Type B pancreatic cell (in vitro differentiated cells): Measurements from ENCODE around the gene CPNE7. TPM values are rescaled to one million over a fixed set of nuclear protein-coding genes. Genes with fewer than 3 reads are reported as not detected.

Experiments
- DNase-seq: peaks from one replicate; pipeline ENCODE4 v3.0.0; 2021; ENCODE audit warnings: mixed read lengths; ENCODE audit not compliant: unreplicated experiment; ENCODE audit errors: extremely low spot score
- H3K27ac Mint-ChIP-seq: 2 replicates; pipeline ENCODE4 v1.8.0; 2021; ENCODE audit warnings: mild to moderate bottlenecking, mixed read lengths
- H3K27me3 Mint-ChIP-seq: 2 replicates; pipeline ENCODE4 v1.8.0; 2021; ENCODE audit warnings: mixed read lengths
- H3K36me3 Mint-ChIP-seq: 2 replicates; pipeline ENCODE4 v1.8.0; 2021; ENCODE audit warnings: mixed read lengths
- H3K4me1 Mint-ChIP-seq: one replicate; pipeline ENCODE4 v1.8.0; 2021; ENCODE audit warnings: mixed read lengths; ENCODE audit not compliant: unreplicated experiment
- H3K4me3 Mint-ChIP-seq: 2 replicates; pipeline ENCODE4 v1.8.0; 2021; ENCODE audit warnings: mild to moderate bottlenecking, mixed read lengths
- H3K9me3 Mint-ChIP-seq: 2 replicates; pipeline ENCODE4 v1.8.0; 2021; ENCODE audit warnings: mixed read lengths
- CTCF ChIP-seq: fragments of 200-600 bp; sonication (generic); conservative IDR thresholded peaks from 2 replicates; pipeline ENCODE4 v1.5.0; 2021; ENCODE audit warnings: antibody characterized with exemption, mild to moderate bottlenecking
- total RNA-seq: library from RNA; stranded (reverse); gene quantifications from 2 replicates; pipeline ENCODE4 v1.2.1, GENCODE V29; 2021; ENCODE audit warnings: low replicate concordance

CPNE7 gene
- total RNA-seq, 1 donor from 2014 or later = 6.5 TPM

GRCh38 chr16:89547291-89547690, 28.3 kb upstream of the CPNE7 start:
- TF ChIP-seq CTCF = no peak
- Mint-ChIP-seq H3K4me1 (no peaks in the 10 kb centered on the region), H3K9me3 (no peaks in the 10 kb centered on the region), H3K36me3 (peaks cover 4% of the 10 kb centered on the region), H3K4me3 (no peak overlapping the region), H3K27me3 (no peaks in the 10 kb centered on the region), H3K27ac (no peak overlapping the region)
- DNase-seq = no peak

- H3K4me1 Mint-ChIP-seq = no peaks in the 10 kb centered on the region
Measured at GRCh38 chr16:89547860-89548259, 27.7 kb upstream of the CPNE7 start.

GRCh38 chr16:89548344-89549006, 27.1 kb upstream of the CPNE7 start:
- TF ChIP-seq CTCF = no peak
- H3K4me1 Mint-ChIP-seq = no peaks in the 10 kb centered on the region
- H3K4me3 Mint-ChIP-seq = no peak overlapping the region
- H3K36me3 Mint-ChIP-seq = peaks cover 4% of the 10 kb centered on the region
- H3K27me3 Mint-ChIP-seq = no peaks in the 10 kb centered on the region
- no peaks in the 10 kb centered on the region for H3K9me3 Mint-ChIP-seq
- H3K27ac Mint-ChIP-seq = no peak overlapping the region
- DNase-seq = no peak

More at GRCh38 chr16:89547860-89548259, 27.7 kb upstream of the CPNE7 start:
- Mint-ChIP-seq H3K4me3 (no peak overlapping the region), H3K36me3 (peaks cover 4% of the 10 kb centered on the region), H3K27ac (no peak overlapping the region), H3K9me3 (no peaks in the 10 kb centered on the region), H3K27me3 (no peaks in the 10 kb centered on the region)
- DNase-seq = no peak
- TF ChIP-seq CTCF = no peak

- no peak for DNase-seq
- no peak for TF ChIP-seq CTCF
- Mint-ChIP-seq H3K9me3 (no peaks in the 10 kb centered on the region), H3K4me1 (no peaks in the 10 kb centered on the region), H3K27ac (no peak overlapping the region), H3K36me3 (peaks cover 4% of the 10 kb centered on the region), H3K4me3 (no peak overlapping the region), H3K27me3 (no peaks in the 10 kb centered on the region)
Measured at GRCh38 chr16:89549007-89549700, 26.4 kb upstream of the CPNE7 start.

GRCh38 chr16:89550421-89551007, 25.0 kb upstream of the CPNE7 start:
- no peak for DNase-seq
- no peak overlapping the region for H3K4me3 Mint-ChIP-seq
- H3K27me3 Mint-ChIP-seq = no peaks in the 10 kb centered on the region
- no peaks in the 10 kb centered on the region for H3K9me3 Mint-ChIP-seq
- no peaks in the 10 kb centered on the region for H3K4me1 Mint-ChIP-seq
- H3K36me3 Mint-ChIP-seq = peaks cover 4% of the 10 kb centered on the region
- no peak for TF ChIP-seq CTCF
- H3K27ac Mint-ChIP-seq = no peak overlapping the region
